NCI-H345 treated with DMSO at 0.1 percent for 48 hours (cell line): Measurements from ENCODE around the gene CCDC184.

Source experiments
- DNase-seq: peaks from one replicate; lab custom pipeline; 2025; ENCODE audit not compliant: unreplicated experiment; lab: John Stamatoyannopoulos, UW

CCDC184 gene

GRCh38 chr12:48177982-48178381, 5.5 kb upstream of the CCDC184 start:
- DNase-seq, result no peak

GRCh38 chr12:48179466-48179865, 4.0 kb upstream of the CCDC184 start:
- DNase-seq, result no peak

- DNase-seq, result no peak
These were observed 3.0 kb upstream of the CCDC184 start for GRCh38 chr12:48180424-48180823.

GRCh38 chr12:48180857-48181495, 2.5 kb upstream of the CCDC184 start:
- DNase-seq, result no peak

GRCh38 chr12:48182631-48183030, 813 bp upstream of the CCDC184 start:
- no peak for DNase-seq

- no peak for DNase-seq
These were observed 568 bp downstream of the CCDC184 start for GRCh38 chr12:48183876-48184548.

- DNase-seq, result no peak
These were observed 1.1 kb downstream of the CCDC184 start for GRCh38 chr12:48184549-48184922.

GRCh38 chr12:48185181-48185919, 1.9 kb downstream of the CCDC184 start:
- DNase-seq, result no peak

GRCh38 chr12:48187916-48188695, 4.7 kb downstream of the CCDC184 start:
- DNase-seq, result no peak

- DNase-seq, result no peak
These were observed 6.1 kb downstream of the CCDC184 start for GRCh38 chr12:48189331-48190125.

- no peak for DNase-seq
These were observed 7.7 kb downstream of the CCDC184 start for GRCh38 chr12:48191096-48191495.

- DNase-seq, result no peak
These were observed 9.4 kb downstream of the CCDC184 start for GRCh38 chr12:48192861-48193260.

GRCh38 chr12:48193623-48194022, 10.2 kb downstream of the CCDC184 start:
- no peak for DNase-seq

- no peak for DNase-seq
These were observed 11.4 kb downstream of the CCDC184 start for GRCh38 chr12:48194799-48195201.

GRCh38 chr12:48197549-48197970, 14.1 kb downstream of the CCDC184 start:
- DNase-seq, result no peak

GRCh38 chr12:48197971-48198671, 14.7 kb downstream of the CCDC184 start:
- no peak for DNase-seq

GRCh38 chr12:48198672-48198971, 15.2 kb downstream of the CCDC184 start:
- no peak for DNase-seq

- DNase-seq, result no peak
These were observed 15.5 kb downstream of the CCDC184 start for GRCh38 chr12:48198985-48199384.

GRCh38 chr12:48199774-48200221, 16.4 kb downstream of the CCDC184 start:
- no peak for DNase-seq

GRCh38 chr12:48201091-48201490, 17.6 kb downstream of the CCDC184 start:
- no peak for DNase-seq
